ENCODE data around the gene PRPH.
A peak's percentile ranks its signal among the peaks of the same experiment; 100 is the strongest.

The PRPH gene

GRCh38 chr12:49322708-49323523 lies 28.0 kb downstream of the PRPH start, which contains the start of gene TROAP:
Gene TROAP, plus strand, starts transcription at chr12:49323255. Its CDS starts 354 bp downstream, at chr12:49323609.
- no peak for TF ChIP-seq CTCF (conservative IDR thresholded peaks at IDR 0.05)
- peak within 1 kb of the TSS; percentile 78 for H3K27ac ChIP-seq

- TF ChIP-seq CTCF (conservative IDR thresholded peaks at IDR 0.05): no peak
- H3K27ac ChIP-seq: peak overlapping the region; percentile 78; the same call in 1 of the 2 replicates
These were observed 28.7 kb downstream of the PRPH start for GRCh38 chr12:49323524-49324097.

- no peak overlapping the region for H3K27ac ChIP-seq
- TF ChIP-seq CTCF (conservative IDR thresholded peaks at IDR 0.05): no peak
These were observed 30.7 kb downstream of the PRPH start for GRCh38 chr12:49325606-49326005.

DNA sequence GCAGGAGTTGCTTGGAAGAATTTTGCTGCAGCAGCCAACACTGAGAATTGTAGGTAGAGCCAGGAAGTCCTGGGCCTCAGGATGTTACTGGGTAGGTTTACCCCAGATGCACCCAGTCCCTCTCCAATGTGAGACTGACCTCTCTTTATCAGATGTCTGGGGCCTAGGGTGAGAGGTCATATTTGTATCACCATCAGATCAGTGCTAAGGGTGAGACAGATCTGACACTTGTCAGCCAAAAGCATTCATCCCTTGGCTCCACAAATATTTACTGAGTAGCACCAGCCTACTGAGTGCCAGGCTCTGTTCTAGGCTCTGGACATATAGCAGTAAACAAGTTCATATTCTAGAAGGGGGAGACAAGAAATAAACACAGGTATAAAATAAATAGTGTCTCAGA lies 32.4 kb downstream of the PRPH start:
- TF ChIP-seq CTCF (conservative IDR thresholded peaks at IDR 0.05): no peak
- H3K27ac ChIP-seq: no peak overlapping the region

GRCh38 chr12:49327887-49328286 lies 32.9 kb downstream of the PRPH start:
- H3K27ac ChIP-seq: no peak overlapping the region
- TF ChIP-seq CTCF (conservative IDR thresholded peaks at IDR 0.05): no peak

DNA sequence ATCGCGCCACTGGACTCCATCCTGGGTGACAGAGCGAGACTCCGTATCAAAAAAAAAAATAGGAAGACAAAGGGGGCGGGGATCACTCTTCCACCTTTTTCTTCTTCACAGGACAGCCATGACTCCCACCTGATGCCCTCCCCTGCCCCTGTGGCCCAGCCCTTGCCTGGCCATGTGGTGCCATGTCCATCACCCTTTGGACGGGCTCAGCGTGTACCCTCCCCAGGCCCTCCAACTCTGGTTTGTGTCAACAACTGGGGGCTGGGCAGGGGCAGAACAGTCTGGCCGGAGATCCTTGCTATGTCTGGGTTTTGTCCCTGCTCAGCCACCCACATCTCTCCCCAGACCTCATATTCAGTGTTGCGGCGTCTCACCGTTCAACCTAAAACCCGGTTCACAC lies 33.9 kb downstream of the PRPH start:
- H3K27ac ChIP-seq: no peak overlapping the region
- no peak for TF ChIP-seq CTCF (conservative IDR thresholded peaks at IDR 0.05)

DNA sequence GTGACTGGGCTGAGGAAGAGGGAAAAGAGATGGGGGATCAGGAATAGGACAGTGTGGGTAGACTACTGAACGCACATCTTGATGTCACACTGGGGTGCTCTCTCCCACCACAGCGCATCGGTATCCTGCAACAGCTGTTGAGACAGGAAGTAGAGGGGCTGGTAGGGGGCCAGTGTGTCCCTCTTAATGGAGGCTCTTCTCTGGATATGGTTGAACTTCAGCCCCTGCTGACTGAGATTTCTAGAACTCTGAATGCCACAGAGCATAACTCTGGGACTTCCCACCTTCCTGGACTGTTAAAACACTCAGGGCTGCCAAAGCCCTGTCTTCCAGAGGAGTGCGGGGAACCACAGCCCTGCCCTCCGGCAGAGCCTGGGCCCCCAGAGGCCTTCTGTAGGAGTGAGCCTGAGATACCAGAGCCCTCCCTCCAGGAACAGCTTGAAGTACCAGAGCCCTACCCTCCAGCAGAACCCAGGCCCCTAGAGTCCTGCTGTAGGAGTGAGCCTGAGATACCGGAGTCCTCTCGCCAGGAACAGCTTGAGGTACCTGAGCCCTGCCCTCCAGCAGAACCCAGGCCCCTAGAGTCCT lies 35.2 kb downstream of the PRPH start:
- H3K27ac ChIP-seq: peak overlapping the region; percentile 53
- TF ChIP-seq CTCF (conservative IDR thresholded peaks at IDR 0.05): no peak
